Measurements from ENCODE around the gene PROZ.
A peak's percentile ranks its signal among the peaks of the same experiment; 100 is the strongest.

Gene PROZ

GRCh38 chr13:113209336-113209758 is 50.9 kb downstream of the PROZ start, which contains the start of gene CUL4A:
CUL4A (plus strand) TSS chr13:113209613; CDS start chr13:113209628, 15 bp downstream.
- peak; percentile 20 to 76 for DNase-seq

- peak; percentile 10 to 82 for DNase-seq
These were observed 51.4 kb downstream of the PROZ start for GRCh38 chr13:113209759-113210421.

- DNase-seq = no peak
These were observed 52.4 kb downstream of the PROZ start for GRCh38 chr13:113210833-113211232.

GRCh38 chr13:113211774-113212173 is 53.3 kb downstream of the PROZ start:
- no peak for DNase-seq

- DNase-seq = no peak
These were observed 58.0 kb downstream of the PROZ start for GRCh38 chr13:113216254-113217048.

- DNase-seq = no peak
These were observed 60.1 kb downstream of the PROZ start for GRCh38 chr13:113218586-113218985.

GRCh38 chr13:113219256-113219940 is 61.0 kb downstream of the PROZ start:
- no peak for DNase-seq

- no peak for DNase-seq
These were observed 61.7 kb downstream of the PROZ start for GRCh38 chr13:113220141-113220598.

- DNase-seq = no peak
These were observed 62.4 kb downstream of the PROZ start for GRCh38 chr13:113220877-113221276.
